GM18508 (cell line): ENCODE results near the gene L3MBTL4.
"Not testable (repeated sequence)": the region's sequence is repeated elsewhere in the genome, so short reads cannot be mapped to it uniquely, and the experiment has no call there.

Experiments used
- ATAC-seq: cut with Tn5 transposase; IDR thresholded peaks from one replicate; pipeline ENCODE4 v1.9.1; 2021; ENCODE audit warnings: moderate number of reproducible peaks; ENCODE audit not compliant: insufficient read depth, unreplicated experiment

The L3MBTL4 gene

DNA sequence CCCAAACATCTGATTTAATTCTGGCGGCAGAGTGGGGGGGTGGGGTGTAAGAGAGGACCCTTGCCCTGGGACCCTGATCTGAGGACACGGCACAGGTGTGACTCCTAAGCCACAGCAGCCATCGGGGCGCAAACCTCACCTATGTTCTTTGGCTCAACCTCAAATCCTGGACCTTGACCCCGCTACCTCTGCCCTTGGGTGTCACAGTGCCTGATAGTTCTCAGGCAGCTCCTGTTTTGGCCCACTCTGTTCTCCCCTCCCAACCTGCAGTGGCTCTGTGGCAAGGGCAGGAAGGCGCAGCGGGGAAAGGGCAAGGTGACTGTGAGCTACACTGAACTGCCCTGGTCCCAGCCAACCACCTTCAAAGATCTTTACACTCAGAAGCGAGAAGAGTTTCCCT lies 152.8 kb downstream of the L3MBTL4 start:
- no peak for ATAC-seq

DNA sequence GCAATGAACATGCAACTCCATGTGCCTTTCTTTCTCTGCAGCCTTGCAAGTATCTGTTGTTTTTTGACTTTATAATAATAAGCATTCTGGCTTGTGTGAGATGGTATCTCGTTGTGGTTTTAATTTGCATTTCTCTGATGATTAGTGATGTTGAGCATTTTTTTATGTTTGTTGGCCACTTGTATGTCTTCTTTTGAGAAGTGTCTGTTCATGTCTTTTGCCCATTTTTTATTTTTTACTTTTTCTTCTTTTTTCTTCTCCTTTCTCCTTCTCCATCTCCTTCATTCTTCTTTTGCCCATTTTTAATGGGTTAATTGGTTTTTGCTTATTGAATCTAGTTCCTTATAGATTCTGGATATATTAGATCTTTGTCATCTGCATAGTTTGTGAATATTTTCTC lies 155.4 kb downstream of the L3MBTL4 start:
- ATAC-seq: not testable (repeated sequence)

DNA sequence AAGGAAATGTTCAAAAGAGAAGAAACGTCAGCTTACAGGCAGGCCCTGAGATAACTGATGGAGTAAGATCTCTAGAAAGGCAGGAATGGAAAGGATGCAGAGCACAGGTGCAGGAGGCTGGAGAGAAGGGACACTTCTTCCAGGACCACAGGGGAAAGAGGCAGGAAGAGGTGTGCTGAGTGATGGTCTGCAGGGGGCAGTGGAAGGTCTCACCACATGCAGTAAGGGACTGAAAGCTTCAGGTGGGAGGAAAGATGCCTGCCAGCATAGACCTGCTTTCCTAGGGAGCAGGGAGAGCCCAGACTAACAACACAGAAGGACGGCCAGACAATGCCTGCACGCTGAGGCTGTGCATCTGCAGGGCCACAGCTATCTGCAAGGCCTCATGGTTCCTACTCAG lies 156.8 kb downstream of the L3MBTL4 start:
- no peak for ATAC-seq

DNA sequence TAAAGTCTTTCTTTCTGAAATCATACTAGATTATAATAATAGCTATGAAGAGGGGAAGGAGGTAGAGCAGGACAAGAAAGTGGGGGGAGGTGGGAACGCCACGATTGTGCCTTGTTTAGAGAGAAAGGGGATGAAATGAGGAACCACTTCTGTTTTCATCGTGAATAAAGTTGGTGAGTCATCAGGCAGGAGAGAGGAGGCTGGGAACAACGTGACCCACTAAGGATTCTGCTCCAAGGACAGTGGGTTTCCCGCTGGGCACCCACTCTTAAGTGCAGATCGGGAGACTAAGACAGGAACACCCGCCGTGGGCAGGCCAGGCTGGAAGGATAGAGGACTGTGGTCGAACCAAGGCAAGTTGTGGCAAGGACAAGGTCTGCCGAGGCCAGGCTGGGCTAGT lies 158.2 kb downstream of the L3MBTL4 start:
- ATAC-seq: no peak

DNA sequence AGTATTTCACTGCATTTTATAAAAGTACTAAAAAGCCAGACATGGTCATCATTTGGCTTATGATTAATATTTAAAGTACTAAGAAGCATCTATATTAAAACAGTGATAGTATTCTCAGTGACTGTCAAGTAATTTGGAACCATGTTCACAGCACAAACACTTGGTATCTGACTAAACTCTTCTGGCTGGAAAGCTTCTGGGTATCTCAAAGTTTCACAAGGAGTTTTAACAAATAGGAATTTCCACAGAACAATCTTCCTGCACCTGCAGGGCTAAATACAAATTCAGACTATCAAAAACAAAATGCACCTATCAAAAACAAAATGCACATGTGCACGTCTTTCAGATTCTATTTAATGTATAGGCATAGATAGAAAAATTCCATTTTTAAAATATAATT lies 158.8 kb downstream of the L3MBTL4 start:
- ATAC-seq: no peak

DNA sequence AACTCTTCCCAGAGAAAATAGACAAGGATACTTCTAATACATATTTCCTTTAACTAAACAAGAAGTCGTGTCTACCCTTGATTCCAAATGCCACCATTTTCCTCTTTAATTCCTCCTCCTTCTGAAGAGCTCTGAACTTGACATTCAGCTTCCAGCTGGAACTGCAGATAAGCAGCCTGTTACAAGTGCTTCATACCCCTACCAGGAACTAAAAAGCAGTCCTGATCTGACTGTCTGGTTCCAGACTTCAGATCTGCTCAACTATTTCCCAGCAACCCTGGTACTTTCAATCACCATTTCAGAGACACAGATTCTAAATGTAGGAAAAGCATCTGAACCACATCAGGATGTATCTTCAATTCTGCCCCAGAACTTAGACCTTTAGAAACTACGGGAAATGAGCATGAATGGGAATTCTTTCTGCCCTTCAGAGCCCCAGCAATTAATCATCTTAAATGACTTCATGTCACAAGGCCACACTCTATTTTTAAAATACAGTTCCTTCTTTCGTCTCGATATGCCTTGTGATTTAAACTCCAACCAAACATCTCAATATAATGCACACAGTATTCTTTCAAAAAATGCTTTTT lies 159.5 kb downstream of the L3MBTL4 start:
- ATAC-seq: no peak

DNA sequence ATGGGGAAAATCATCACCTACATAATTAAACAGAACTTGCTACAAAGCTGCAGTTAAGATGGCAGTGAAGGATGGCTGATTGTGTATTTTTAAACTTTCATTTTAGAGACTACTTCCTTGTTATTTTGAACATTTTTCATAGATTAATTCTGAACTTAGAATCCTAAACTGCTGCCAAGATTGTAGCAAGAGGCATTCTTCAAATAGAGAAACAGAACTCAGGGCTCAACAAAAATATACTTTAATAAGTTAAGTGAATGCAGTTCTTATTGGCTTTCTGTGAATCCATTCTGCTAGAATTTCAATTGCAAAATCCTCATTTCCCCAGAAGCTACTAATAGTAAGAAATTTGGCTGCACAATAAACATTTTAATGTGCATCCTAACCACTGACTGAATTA lies 160.3 kb downstream of the L3MBTL4 start:
- ATAC-seq: no peak

DNA sequence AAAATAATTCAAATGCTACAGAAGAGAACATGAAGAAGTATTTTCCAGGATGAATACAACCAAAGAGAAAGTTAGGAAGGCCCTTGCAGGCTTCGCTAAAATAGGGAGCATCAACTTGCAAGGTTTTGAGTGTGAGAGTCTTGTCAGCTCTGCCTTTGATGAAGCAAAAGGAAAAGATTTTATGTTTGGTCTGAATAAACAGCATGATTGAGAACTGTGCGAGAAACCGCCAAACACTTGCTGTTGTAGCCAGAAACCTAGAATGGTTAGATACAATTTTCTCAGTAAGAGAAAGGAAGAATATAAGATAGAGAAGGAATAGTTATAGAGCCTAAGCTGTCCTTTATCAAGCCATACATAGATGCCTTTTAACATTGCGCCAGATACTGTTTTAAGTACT lies 163.6 kb downstream of the L3MBTL4 start:
- ATAC-seq: no peak

DNA sequence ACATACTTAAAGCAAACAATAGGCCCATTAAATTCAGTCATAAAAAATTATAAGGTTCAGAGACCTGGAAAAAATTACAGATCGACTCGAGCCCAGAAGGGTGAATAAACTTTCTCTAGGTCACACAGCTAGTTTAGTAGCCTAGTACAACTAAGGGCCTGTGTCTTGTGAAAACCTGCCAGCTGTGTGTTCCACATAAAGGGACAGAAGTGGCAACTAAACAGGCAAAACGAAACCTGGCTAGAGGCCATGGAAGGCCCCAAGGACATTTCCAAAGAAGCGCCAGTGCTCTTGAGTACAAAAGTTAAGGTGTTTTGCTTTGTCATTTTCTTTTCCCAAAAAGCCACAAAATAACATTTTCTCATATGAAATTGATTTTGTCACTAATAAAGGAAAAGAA lies 164.9 kb downstream of the L3MBTL4 start:
- no peak for ATAC-seq

DNA sequence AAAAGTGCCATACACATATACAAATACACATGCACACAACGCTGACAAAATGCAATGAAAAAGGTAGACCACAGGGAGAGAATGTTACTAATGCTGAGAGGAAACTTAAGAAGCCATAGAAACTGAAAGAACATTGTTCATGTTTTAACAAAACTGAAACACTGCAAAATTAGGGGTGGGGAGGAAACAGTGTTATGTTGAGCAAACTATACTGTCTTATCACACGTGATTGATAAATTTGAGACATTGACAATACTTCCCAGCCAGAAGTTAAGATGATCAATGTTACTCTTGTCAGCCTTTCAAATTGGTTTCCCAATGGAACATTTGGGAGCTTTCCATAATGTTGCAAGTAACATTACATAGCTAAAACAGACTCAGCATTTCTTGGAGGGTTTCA lies 165.5 kb downstream of the L3MBTL4 start:
- ATAC-seq: peak; percentile 97

DNA sequence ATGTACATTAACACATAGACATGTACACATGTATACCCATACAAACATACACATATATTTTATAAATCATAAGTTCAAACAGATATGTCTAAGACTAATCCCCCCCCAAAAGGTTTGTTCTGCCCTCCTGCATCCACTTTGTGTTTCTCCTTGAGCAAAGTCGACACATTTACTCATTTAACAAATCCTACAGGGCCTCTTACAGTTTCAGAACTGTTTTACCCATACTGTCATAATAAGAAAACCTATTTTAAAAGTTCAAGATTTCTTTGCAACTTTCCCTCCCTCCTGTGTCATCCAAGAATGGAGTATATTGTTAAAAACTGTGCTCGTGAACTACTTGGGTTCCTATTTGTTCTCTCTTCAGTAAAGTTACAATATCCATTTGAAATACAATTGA lies 166.7 kb downstream of the L3MBTL4 start:
- ATAC-seq: no peak

DNA sequence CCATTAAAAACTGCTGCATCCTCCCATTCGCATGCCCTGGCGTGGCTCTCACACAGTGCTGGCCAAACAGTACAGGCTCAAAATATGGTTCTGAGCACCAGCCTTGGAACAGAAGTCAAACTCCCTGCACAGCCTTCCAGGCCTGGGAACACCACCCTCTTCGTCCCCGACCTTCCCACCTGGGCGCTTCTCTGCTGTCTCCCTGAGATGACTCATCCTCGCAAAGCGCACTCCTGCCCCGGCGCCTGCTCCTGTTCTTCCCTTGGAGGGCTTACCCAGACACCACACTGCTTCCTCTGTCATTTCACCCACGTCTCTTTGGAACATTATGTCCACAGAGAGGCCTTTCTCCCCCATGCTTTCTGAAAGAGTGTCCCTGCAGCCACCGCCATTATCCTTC lies 172.7 kb downstream of the L3MBTL4 start:
- ATAC-seq: no peak

DNA sequence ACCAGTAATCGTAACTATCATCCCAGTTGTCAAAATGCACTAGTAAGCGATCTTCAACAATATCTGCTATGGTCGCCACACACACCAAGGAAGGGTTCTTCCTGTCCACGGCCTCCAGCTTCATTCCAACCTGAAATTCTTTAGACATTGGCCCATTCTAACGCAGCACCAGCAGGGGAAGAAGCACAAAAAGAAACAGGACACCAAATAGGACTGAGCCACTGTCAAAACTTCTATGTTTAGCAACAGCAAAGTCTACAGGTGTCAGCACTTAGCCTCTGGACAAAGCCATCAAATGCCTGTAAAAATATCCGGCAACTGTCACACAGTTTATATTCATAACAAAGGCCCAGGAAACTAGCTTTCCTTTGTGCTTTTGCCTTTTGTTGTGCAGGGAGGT lies 175.0 kb downstream of the L3MBTL4 start:
- ATAC-seq: no peak

DNA sequence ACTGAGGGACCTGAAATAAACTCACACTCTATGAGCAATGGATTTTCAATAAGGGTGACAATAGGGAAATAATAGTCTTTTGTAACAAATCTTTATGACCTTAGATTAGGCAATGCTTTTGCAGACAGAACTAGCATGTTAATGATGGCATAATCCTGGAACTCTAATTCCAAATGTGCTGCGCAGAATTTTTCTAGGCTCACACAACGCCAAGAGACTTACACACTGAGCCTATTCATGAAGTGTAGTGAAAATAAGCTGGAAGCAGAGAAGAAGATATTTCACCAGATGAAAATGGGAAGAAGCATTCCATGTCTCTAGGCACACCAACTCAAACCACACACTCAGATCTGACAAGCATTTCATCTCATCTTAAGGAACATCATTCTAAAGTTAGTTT lies 178.5 kb downstream of the L3MBTL4 start:
- no peak for ATAC-seq

DNA sequence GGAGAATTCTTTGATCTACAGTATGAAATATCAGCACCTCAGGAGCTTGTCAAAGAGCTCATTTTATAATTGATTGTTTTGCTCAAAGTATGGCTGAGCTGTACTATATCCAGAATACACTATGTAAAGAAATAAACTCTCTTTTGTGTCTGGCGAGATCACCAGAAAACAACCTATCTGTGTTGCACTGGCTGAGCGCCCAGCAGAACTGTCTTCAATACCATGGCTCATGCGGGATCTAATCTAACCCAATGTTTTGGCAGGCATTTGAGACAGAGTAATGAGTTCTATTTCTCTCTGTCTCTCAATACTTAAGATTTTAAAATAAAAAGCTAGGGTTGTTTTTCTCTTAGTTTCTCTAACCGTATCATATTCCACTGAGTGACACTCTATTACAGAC lies 192.4 kb downstream of the L3MBTL4 start:
- ATAC-seq: no peak

DNA sequence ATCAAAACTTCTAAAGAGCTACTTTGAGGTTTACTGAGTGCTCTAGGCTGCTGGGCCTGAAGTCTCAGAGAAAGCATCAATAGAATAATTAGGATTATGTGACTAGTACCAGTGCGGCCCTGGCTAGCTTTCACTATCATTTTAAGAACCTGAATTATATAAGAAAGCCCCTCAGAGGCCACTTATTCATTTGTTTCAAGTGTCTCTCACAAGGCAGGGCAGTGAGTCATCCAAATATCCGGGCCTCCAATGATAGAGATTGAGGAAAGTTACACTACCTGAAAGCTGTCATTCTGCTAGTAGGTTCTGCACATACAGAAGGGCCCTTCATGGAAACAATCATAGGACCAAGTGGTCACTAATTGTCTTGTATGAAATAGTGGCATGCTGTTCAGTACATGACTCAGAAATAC lies 193.1 kb downstream of the L3MBTL4 start:
- ATAC-seq: no peak

DNA sequence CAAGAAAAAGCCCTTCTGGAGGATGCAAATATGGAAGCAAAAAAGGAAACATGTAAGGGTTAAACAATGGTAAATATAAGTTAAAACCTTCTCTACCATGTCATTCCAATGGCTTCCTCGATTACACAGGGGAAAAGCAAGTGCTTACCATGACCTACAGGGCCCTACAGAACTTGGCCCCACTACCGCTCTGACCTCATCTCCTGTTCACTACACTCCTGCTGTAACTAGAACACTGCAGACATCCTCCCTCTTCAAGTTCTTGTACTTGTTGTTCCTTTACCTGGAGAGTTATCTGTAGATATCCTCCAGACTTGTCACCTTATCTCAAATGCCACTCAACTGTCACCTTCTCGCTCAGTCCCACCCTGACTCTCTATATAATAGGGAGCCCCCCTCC lies 194.6 kb downstream of the L3MBTL4 start:
- no peak for ATAC-seq

DNA sequence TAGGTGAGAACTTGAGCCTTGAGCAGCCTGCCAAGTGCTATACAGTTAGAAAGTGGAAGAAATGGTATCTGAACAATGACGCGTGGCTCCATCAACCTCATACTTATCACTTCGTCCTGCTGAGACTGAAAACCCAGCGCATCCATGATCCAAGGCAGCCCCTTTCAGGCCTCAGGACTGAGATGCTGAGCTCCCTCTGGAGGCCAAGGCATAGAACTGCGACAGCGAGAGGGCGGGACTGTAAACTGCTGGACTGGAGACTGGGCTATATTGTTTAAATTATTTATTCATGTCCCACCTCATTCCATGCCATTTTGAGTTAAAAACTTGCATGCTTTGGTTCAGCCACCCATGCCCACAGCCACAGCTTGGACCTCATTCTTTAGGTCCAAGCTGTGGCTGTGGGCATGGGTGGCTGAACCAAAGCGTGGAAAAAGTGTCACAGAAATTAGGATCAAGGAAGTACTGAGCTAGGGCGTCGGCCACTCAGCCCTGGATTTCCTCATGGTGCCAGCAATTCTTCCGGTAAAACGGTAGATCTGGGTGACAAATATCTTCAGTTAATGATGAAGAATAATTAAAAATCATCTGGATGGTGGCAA lies 195.5 kb downstream of the L3MBTL4 start:
- no peak for ATAC-seq

DNA sequence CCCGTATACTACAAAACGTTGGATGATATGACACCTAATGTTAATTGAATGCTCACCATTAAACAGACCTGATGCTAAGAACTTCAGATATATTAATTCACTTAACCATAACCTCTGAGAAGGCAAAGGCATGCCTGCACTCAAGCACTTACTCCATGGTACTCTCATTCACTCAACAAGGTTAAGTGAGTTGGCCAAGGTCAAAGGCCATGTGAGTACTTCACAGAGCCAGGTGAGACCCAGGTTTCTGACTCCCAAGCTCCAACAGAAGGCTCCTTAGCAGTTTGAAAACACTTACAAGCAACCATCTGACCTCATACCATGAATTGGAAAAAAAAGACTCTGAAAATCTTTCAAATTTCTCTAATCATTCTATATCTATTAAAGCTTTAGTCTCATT lies 198.8 kb downstream of the L3MBTL4 start:
- ATAC-seq: no peak

DNA sequence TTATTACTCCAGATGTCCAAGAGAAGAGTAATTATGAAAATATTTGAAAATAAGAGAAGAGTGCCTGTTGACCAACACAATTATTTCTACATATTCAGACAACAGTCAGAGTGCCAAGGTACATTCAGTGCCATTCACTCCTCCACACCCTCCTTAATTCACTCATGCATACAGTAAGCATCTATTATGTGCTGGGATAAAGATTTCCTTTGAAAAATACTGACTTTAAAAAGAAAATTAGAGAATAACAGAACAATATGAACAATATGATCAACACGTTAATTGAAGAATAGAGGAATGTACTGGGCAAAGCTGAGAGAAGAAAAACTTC lies 203.6 kb downstream of the L3MBTL4 start:
- no peak for ATAC-seq

DNA sequence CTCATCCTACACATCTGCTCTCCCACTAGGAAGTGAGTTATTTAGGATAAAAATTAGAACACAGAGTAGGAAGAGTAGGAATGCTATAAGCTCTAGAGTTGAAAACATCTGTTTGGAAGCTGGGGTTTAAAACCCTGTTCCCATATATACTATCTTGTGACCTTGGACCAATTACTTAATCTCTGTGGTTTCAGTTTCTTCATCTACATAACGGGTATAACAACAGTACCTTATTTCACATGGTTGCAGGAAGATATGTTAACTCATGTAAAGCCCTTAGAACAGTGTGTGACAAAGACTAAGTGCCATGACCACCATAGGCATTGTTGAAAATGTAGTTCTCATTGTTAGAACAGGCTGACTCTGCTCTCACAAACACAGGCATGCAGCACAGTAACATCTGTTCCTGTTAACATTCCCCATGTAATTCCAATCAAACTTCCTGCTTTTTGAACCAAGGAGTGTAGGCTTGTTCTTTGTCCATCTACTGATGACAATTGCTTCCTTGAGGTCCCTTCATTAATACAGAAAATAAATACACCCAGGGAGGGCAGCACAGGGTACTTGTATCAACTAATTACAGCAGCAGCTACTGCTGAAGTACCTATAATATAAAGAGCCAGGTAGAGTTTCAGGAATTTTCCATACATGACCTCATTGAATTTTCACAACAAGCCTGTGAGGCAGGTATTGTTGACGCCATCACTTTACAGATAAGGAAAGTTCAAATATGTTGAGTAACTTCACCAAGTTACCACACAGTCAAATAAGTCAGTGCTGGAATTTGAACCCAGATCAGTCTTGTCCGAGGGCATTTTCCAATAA lies 204.2 kb downstream of the L3MBTL4 start:
- ATAC-seq: no peak

DNA sequence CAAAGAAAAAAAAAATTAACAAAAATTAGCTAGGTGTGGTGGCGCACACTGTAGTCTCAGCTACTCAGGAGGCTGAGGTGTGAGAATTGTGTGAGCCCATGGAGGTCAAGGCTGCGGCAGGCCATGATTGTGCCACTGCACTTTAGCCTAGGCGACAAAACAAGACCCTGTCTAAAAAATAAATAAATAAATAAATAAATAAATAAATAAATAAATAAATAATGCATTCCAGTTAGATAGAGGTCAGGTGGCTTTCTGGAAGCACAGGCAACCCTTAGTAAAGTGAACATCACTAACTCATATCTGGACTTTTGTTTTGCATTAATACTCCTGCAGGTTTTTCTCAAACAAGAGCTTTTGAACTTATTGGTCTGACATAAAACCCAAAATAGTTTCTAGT lies 206.8 kb downstream of the L3MBTL4 start:
- no peak for ATAC-seq
